ENCODE results near the gene CCDC178.
"Not testable (repeated sequence)": the region's sequence is repeated elsewhere in the genome, so short reads cannot be mapped to it uniquely, and the experiment has no call there.

CCDC178 gene

DNA sequence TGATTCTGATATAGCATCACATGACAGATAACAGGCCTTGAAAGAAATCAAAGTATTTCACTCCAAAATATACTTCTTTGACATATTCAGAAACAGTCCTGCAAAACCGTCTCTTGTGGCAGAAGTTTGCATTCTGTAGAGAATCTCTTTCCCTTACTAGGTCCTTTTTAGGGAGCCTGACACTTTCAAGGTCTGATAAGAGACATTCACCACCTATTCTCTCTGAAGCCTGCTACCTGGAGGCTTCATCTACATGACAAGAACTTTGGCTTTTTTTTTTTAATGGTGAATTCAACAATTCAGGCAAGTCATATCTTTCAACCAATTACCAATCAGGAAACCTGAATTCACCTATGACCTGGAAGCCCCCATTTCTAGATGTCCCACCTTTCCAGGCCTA is 83.8 kb downstream of the CCDC178 start:
- no peak for DNase-seq (ENCODE audit: low spot score)

DNA sequence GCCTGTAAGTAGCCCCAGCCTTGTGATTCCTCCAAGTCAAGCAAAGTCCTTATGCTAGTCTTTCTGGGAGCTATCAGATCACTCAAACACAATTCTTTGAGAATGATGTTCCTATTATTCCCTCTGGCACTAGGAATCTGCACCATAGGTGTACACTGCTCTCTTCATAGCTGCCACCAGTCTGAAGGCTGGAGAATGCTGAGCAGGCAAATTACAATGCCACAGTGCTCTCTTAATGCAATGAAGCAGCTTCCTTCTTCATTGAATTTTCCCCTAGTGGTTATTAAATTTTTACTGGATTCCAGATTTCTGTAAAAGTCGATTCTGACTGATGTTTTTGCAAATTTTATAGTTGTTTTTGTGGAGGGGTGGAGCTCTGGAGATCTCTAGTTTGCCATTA is 84.8 kb downstream of the CCDC178 start:
- DNase-seq (ENCODE audit: low spot score): no peak

DNA sequence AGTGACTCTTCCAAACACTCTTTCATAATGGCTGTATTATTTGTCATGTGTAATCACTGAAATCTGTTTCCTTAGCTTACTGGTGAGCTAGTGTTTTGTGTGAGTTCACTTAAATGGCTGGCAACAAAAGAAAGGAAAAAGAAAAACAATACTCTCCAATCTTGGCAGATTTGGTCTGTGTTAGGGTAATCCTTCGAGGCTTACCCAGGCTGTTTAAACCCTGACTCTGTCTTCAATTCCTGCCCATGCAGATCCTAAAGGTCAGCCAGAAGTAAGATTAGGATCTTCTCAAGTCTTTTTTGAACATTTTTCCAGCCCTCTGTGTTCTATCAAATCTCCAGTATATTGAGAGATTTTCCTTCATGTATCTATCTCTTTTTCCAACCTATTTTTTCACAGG is 85.3 kb downstream of the CCDC178 start:
- DNase-seq (ENCODE audit: low spot score): no peak

DNA sequence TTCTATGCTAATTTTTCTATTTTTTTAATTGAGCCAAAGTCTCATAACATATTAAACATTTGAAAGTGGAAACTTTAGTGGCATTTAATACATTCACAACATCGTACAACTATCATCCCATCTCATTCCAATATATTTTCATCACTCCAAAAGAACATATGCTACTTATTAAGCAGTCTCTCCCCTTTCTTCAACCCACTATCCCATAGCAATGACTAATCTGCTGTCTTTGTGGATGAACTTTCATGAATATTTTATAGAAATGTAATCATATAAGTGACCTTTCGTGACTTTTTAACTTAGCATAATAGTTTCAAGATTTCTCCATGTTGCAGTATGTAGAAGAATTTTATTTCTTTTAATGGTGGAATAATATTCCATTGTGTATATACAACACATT is 90.3 kb downstream of the CCDC178 start:
- no peak for DNase-seq (ENCODE audit: low spot score)

DNA sequence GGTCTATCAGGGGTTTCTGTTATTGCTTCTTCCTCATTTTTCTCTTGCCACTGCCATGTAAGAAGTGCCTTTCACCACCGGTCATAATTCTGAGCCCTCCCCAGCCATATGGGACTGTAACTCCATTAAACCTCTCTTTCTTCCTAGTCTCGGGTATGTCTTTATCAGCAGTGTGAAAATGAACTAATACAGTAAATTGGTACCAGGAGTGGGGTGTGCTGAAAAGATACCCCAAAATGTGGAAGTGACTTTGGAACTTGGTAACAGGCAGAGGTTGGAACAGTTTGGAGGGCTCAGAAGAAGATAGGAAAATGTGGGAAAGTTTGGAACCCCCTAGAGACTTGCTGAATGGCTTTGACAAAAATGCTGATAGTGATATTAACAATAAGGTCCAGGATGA is 100.8 kb downstream of the CCDC178 start:
- DNase-seq (ENCODE audit: low spot score): not testable (repeated sequence)

DNA sequence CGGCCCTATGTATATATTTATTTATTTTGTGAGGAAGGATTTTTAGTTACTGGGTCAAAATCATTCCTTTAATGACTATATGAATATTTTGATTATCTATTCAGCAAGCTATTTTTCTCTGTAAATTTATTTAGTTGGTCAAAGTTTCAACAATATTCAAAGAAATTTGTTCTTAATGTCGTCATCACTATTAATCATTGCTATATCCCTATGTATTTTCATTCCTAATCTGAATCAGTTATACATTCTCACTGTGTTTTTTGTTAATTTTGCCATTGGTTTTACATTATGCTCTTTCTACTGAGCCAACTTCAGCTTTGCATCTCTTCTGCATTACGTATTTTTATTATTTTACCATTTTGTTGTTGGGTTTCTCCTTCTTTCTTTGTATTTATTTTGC is 105.7 kb downstream of the CCDC178 start:
- no peak for DNase-seq (ENCODE audit: low spot score)

DNA sequence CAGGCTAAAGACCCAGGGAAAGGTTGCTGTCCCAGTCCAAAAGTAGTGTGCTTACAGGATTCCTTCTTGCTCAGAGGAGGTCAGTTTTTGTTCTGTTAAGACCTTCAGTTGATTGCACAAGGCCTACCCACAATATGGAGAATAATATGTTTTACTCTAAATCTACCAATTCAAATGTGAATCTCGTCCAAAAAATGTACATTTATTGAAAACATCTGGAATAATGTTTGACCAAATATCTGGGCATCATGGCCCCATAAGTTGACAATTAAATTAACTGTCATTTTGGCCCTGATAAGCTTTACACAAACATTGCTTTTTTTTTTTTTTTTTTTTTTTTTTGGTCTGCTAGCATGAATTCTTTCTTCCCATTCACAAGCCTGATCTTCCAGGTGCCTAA is 109.8 kb downstream of the CCDC178 start:
- no peak for DNase-seq (ENCODE audit: low spot score)

DNA sequence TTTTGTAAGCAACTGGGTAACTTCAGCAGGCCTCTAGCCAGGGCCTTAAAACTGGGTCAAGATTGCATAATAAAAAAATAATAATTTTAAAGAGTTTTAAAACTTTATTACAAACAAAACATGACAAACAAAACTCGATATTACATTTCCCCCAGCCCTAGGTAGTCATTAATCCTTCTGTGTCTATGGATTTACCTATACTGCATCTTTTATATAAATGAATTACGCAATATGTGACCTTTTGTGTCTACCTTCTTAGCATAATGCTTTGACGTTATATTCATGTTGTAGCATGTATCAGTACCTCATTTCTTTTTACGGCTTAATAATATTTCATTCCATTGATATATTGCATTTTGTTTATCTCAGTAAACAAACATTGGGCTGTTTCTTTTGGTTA is 113.5 kb downstream of the CCDC178 start:
- no peak for DNase-seq (ENCODE audit: low spot score)

DNA sequence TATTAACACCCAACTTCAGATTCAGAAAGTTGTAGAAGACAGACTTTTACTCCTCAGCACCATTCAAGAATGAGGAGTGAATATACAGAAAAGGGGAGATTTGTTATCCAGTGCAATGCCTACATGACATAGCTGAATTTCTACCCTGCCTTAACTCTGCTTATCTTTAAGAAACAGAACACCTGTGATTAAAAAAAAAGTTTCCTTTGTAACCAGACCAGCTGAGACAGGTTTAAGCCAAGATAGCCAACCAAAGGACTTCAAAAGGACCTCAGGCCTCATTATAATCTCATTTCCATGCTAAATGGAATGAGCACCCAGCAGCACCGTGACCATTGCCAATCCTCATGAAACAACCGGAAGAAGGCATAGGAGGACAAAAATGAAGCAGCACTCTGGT is 122.9 kb downstream of the CCDC178 start:
- no peak for DNase-seq (ENCODE audit: low spot score)

DNA sequence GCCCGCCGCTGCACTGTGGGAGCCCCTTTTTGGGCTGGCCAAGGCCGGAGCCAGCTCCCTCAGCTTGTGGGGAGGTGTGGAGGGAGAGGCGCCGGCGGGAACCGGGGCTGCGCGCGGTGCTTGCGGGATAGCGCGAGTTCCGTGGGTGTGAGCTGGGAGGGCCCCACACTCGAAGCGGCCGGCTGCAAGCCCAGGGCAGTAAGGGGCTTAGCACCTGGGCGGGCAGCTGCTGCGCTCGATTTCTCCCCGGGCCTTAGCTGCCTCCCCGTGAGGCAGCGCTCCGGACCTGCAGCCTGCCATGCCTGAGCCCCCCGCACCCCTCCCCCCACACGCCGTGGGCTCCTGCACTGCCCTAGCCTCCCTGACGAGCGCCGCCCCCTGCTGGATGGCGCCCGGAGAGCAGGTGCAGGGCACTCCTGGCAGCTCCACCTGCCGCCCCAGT is 124.4 kb downstream of the CCDC178 start:
- no peak for DNase-seq (ENCODE audit: low spot score)

DNA sequence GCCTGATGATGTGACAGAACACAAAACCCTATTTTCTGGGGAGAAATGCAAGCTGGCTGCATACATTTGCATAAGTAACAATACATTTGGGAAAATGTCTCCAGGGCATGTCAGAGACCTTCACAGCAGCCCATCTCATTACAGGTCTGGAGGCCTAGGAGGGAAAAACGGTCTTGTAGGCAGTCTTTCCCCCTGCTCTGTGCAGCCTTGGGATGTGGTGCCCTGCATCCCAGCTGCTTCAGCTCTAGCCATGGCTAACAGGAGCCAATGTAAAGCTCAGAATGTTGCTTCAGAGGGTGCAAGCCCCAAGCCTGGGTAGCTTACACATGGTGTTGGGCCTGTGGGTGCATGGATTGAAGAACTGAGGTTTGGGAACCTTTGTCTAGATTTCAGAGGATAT is 133.0 kb downstream of the CCDC178 start:
- no peak for DNase-seq (ENCODE audit: low spot score)

DNA sequence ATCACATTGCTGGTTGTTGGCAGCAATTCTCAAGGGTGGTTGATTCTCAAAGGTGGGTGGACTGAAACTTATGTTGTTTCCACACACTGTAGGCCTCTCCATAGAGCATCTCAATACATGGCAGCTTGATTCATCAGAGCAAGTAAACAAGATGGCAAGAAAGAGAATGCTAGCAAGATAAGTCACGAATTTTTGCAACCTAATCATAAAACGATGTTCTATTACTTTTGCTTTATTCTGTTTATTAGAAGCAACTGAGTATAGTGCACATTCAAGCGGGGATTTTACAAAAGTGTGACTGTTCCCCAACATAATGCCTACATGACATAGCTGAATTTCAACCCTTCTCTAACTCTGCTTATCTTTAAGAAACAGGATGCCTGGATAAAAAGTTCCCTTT is 136.2 kb downstream of the CCDC178 start:
- no peak for DNase-seq (ENCODE audit: low spot score)

DNA sequence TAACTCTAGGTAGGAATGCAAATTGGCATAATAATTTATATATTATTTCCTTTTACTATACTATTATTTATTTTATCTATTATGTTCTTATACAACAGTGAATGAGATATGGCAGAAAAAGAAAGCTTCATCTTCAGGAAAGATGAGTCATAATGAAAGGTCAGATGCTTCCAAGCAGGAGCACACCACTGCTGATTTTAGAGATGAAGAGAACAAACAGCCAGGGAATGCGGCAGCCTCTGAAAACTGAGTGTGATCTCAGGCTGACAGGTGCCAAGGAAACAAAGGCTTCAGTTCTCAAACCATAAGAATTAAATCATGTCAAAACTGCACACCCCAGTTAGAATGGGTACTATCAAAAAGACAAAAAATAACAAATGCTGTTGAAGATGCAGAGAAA is 149.0 kb downstream of the CCDC178 start:
- DNase-seq (ENCODE audit: low spot score): no peak

DNA sequence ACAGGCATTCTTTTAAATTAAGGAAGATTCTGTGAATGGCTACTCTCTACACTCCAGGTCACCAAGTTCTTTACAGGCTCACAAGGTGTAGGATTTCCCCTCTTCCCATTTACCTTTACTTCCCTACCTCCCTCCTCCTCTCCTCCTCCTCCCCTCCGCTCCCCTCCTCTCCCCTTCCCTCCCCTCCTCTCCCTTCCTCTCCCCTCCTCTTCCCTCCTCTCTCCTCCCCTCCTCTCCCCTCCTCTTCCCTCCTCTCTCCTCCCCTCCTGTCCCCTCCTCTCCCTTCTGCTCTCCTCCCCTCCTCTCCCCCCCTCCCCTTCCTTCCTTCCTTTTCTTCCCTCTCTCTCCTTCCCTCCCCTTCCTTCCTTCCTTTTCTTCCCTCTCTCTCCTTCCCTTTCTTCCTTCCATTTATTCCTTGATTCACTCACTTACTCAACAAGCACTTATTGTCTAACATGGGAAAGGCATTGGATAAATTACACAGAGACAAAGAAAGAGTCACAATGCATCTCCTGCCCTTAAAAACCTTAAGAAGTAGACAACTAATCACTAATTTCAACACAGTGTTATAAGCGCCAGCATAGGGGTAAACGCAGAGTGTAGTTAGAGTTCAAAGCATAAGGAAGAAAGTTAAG is 152.3 kb downstream of the CCDC178 start:
- no peak for DNase-seq (ENCODE audit: low spot score)

DNA sequence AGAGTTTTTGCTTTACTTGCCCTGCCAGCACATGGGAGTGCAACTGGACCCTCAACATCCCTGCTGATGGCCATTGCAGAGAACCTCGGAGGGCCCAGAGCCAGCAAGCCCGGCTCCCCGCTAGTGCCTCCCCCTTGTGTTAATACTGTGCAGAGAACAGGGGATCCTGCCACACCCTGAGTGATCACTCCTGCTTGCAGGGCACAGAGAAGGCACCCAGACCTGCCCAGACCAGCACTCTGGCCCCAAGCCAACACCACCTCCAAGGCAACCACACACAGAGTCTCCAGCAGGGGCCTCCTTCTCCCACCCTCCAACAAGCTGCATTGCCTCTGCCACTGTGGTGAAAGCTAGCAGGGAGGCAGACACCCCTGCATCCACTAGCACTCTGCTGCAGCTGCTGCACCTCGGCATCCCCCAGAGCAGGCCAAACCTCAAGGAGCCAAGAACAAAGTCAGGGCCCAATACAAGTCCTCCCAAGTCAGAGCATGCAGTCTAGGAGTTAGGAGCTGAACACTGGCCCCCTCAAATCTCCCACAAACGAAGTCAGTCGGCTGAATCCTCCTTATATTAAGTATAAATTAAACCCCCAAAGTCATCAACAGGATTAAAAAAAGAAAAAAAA is 157.7 kb downstream of the CCDC178 start:
- DNase-seq (ENCODE audit: low spot score): no peak

DNA sequence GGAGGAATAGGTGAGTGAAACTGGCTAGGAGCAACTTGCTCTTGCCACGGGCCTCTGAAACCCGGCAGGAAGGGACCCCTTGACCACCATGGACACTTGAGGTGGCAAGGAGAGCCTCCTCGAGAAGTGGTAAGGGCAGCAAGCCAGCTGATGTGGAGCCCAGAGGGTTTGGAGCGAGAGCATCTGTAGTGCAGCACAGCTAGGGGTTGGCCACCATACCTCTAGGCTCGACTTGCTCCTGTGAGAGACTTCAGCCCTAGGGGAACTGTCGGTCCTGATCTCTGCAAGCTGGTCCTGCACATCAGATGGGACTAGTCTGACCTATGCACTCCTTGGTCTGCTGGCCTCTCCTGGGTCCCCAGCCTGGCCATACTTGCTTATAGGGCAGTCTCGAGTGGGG is 158.4 kb downstream of the CCDC178 start:
- no peak for DNase-seq (ENCODE audit: low spot score)

DNA sequence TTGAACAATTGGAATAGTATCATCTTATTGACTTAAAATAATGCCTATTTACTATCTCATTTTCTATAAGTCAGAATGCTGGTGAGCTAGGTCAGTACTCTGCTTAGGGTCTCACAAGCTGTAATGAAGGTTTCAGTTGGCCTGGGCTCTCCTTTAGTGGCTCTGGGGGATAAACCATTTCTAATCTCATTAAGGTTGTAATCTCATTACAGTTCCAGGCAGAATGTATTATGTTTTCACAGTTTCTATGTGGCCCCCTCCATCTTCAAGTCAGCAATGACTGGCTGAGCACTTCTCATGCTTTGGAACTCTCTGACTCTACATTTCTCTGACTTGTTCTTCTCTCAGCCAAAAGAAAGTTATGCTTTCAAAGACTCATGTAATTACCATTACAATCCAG is 163.1 kb downstream of the CCDC178 start:
- no peak for DNase-seq (ENCODE audit: low spot score)

DNA sequence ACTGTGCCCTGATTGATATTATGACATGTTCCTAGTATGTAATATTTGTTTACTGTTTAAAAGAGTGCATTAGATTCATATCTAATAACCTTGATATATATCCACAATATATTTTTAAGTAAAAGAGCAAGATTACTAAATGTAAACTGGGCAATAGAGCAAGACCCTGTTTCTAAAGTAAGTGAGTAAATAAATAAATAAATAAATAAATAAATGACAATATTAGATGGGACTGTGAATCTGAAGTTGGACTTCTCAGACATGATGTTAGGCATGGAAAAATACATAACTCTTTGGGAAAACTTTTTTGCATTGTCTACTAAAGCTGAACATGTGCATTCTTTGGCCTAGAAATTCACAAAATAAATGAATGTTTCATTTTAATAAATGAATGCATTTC is 164.7 kb downstream of the CCDC178 start:
- DNase-seq (ENCODE audit: low spot score): no peak

DNA sequence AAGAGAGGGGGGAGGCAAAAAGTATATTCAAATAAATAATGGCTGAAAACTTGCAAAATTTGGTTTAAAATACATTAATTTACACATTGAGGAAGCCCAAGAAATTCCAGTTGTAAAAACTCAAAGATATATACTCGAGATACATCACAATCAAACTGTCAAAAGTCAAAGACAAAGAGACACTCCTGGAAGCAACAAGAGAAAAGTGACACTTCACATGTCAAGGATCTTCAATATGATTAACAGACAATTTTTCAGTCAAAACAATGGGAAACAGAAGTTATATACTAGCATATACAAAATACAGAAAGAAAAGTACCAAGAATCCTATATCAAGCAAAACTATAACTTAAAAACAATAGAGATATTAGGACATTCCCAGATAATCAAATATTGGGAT is 170.2 kb downstream of the CCDC178 start:
- no peak for DNase-seq (ENCODE audit: low spot score)

DNA sequence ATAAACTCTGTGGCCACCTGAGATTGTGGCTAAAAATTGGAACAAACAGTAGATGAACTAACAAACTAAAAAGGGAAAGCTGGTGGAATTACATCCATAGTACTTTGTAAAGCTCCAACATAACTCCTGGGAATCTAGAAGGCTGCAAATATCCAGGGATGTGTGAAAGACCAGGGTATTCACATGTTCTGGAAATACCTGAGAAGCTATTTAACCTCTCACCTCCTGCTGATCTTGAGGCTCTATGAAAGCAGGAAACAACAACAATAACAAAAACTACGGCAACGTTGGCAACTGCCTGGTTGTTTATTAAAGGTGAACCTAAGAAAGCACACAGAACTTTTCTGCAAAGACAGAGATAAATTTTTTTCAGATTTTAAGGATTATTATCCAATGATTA is 171.3 kb downstream of the CCDC178 start:
- no peak for DNase-seq (ENCODE audit: low spot score)

DNA sequence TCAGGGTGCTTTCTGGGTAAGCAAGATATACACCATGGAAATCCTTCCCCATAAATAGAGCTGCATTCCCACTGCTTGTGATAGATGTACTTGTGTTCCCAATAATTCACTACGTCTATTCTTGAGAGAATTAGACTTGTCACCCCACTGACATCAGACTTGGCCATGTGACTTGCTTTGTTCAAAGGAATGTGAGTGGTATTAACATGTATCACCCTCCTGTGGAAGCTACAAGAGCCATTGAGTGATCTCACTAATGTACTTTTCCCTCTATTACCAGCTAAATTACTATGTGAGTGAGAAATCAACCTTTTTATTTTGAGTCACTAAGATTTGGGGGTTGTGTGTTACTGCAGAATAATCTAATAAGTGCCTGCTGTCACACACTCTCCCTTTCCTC is 176.0 kb downstream of the CCDC178 start:
- DNase-seq (ENCODE audit: low spot score): no peak

DNA sequence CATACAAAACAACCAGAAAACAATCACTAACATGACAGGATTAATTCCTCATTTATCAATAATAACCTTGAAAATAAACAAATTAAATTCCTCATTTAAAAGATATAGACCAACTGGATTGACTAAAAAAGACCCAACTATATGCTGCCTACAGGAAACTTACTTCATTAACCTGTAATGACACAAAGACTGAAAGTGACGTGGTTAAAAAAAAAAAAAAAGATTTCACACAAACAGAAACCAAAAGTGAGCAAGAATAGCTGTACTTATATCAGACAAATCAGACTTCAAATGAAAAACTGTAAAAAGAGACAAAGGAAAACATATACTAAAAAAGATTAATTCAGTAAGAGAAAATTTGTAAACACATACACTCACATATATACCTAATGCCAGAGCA is 201.2 kb downstream of the CCDC178 start:
- no peak for DNase-seq (ENCODE audit: low spot score)

DNA sequence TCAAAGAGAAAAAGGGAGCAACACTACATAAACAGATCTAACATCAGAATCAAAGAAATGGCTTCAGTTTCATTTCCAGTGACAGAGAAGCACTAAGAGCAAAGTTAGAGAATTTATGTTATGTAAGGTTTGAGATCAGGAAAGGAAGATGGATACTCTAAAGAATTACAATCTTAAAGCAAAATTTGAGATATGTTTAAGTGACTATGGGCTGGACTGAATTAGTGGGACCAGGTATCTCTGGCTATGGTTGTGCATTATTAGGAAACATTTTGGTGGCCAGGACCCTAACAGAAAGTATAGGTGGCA is 208.2 kb downstream of the CCDC178 start:
- DNase-seq (ENCODE audit: low spot score): no peak

DNA sequence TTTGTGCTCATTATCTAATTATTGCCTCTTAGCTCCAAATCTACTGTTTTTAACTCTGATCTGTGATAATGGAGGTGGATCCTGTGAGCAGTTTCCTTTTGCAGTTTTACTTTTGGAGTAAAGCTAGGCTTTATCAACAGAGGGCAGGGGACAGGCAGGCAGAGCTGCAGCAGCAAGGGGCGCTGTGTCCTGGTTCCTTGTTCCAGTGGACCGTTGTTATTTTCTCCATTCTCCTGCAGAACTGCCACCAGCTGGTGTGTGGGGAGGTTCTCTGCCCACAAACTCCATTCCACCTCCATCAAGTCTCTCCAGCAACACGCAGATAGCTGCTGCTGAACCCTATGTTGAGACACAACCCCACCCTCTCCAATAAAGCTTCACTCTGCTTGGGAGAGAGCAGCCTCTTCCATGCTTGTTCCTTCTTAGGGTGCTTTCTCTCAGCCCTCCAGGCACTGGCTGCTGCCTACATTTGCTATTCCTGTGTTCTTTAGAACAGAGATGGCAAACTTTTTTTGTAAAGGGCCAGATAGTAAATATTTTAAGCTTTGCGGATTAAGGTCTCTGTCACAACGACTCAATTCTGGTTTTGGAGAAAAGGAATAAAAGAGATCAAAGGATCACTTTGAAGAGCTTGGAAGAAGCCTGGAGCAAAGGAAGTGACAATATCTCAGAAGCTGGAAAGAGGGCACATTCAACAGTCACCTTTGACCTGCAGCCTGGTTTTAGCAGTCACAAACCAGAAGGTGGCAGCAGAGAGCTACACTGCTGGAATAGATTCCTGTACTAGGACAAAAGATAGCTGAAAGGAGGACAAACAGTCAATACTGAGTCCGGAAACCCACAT is 208.8 kb downstream of the CCDC178 start:
- peak; percentile 49 for DNase-seq (ENCODE audit: low spot score)

All from hematopoietic multipotent progenitor cell treated with erythropoietin and hydrocortisone succinate and interleukin-3 and kit ligand, for 15 days (in vitro differentiated cells).